ENCODE results near the gene AGAP5.
A peak's percentile ranks its signal among the peaks of the same experiment; 100 is the strongest.

AGAP5 gene

GRCh38 chr10:73653195-73653594, 44.7 kb downstream of the AGAP5 start:
- no peak for TF ChIP-seq POLR2A (IDR thresholded peaks at IDR 0.05; ENCODE audit: low read depth, low read length)
- TF ChIP-seq POLR2AphosphoS5 (IDR thresholded peaks at IDR 0.05; ENCODE audit: low read depth, low read length): no peak
- TF ChIP-seq TAF1 (IDR thresholded peaks at IDR 0.05; ENCODE audit: borderline replicate concordance, low read depth, low read length): no peak
- FAIRE-seq (no peak), DNase-seq (ENCODE audit: insufficient read length) (no peak)

- peak; percentile 9 for FAIRE-seq
- DNase-seq (ENCODE audit: insufficient read length): no peak
- TF ChIP-seq POLR2A (IDR thresholded peaks at IDR 0.05; ENCODE audit: low read depth, low read length): no peak
- no peak for TF ChIP-seq TAF1 (IDR thresholded peaks at IDR 0.05; ENCODE audit: borderline replicate concordance, low read depth, low read length)
- no peak for TF ChIP-seq POLR2AphosphoS5 (IDR thresholded peaks at IDR 0.05; ENCODE audit: low read depth, low read length)
Measured at GRCh38 chr10:73650537-73651331, 47.2 kb downstream of the AGAP5 start.

- TF ChIP-seq POLR2AphosphoS5 (IDR thresholded peaks at IDR 0.05; ENCODE audit: low read depth, low read length) (no peak), TAF1 (IDR thresholded peaks at IDR 0.05; ENCODE audit: borderline replicate concordance, low read depth, low read length) (no peak), POLR2A (IDR thresholded peaks at IDR 0.05; ENCODE audit: low read depth, low read length) (no peak)
- no peak for FAIRE-seq
- no peak for DNase-seq (ENCODE audit: insufficient read length)
Measured at GRCh38 chr10:73649876-73650536, 47.9 kb downstream of the AGAP5 start.

GRCh38 chr10:73648975-73649829, 48.7 kb downstream of the AGAP5 start:
- DNase-seq (ENCODE audit: insufficient read length) (no peak), FAIRE-seq (no peak)
- TF ChIP-seq TAF1 (IDR thresholded peaks at IDR 0.05; ENCODE audit: borderline replicate concordance, low read depth, low read length) (no peak), POLR2A (IDR thresholded peaks at IDR 0.05; ENCODE audit: low read depth, low read length) (no peak)

DNA sequence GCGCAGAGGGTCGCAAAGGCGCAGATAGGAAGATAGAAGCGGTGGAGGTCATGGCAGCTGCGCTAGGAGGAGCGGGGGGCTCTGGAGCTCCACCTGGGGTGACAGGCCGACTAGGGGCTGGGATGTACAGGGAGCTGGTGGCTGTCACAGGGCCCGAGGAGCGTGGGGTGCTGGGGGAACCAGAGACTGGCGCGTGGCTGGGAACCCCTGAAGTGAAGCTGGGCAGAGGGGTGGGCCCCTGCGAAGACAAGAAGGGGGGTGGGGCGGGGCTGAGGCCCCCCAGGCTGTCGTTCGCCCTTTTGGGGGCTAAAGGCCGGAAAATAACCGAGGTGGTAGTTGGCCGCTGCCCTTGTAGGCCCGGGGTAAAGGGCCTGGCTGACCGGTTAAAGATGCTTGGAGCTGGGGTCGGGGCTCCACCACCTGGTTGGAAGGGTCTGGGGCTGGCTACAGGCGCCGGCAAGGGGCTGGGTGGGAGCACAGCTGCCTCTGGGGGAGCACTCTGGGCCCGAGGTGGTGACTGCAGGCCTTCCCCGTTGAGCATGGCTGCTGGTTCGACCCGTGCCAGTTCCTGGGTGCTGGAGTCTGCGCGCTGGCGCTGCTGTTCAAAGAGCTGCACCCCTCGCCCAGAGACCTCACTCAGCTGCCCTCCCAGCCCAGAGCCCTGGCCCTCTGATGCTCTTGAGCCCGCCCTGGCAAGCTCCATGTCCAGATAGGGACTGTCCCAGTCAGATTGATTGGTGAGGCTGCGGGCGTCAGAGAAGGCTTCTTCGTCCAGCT, 49.8 kb downstream of the AGAP5 start:
- TF ChIP-seq TAF1 (IDR thresholded peaks at IDR 0.05; ENCODE audit: borderline replicate concordance, low read depth, low read length): no peak
- no peak for TF ChIP-seq POLR2AphosphoS5 (IDR thresholded peaks at IDR 0.05; ENCODE audit: low read depth, low read length)
- TF ChIP-seq POLR2A (IDR thresholded peaks at IDR 0.05; ENCODE audit: low read depth, low read length): no peak
- DNase-seq (ENCODE audit: insufficient read length) (no peak), FAIRE-seq (no peak)

GRCh38 chr10:73647211-73647874, 50.6 kb downstream of the AGAP5 start:
- TF ChIP-seq TAF1 (IDR thresholded peaks at IDR 0.05; ENCODE audit: borderline replicate concordance, low read depth, low read length): no peak
- no peak for TF ChIP-seq POLR2A (IDR thresholded peaks at IDR 0.05; ENCODE audit: low read depth, low read length)
- no peak for TF ChIP-seq POLR2AphosphoS5 (IDR thresholded peaks at IDR 0.05; ENCODE audit: low read depth, low read length)
- no peak for FAIRE-seq
- DNase-seq (ENCODE audit: insufficient read length): no peak

GRCh38 chr10:73646598-73647041, 51.3 kb downstream of the AGAP5 start:
- DNase-seq (ENCODE audit: insufficient read length) (no peak), FAIRE-seq (no peak)
- no peak for TF ChIP-seq POLR2A (IDR thresholded peaks at IDR 0.05; ENCODE audit: low read depth, low read length)
- no peak for TF ChIP-seq TAF1 (IDR thresholded peaks at IDR 0.05; ENCODE audit: borderline replicate concordance, low read depth, low read length)
- TF ChIP-seq POLR2AphosphoS5 (IDR thresholded peaks at IDR 0.05; ENCODE audit: low read depth, low read length): no peak

DNA sequence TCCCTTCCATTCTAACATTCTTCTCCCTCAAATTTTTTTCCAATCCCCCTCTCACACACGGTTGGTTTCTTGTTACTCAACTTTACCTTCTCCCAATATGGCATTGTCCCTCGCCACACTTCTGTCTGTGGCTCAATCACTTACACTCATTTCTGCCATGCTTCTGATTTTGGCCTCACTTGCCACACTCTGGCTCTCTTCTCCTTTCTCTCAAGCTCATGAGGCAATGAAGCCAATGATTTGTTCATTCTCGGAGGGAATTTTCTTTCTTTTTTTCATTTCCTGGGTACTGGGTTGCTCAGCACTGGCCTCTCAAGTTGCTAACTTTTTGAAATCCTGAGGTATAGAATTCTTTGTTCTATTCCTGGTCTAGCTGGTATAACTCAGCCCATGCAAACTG, 52.7 kb downstream of the AGAP5 start:
- no peak for DNase-seq (ENCODE audit: insufficient read length)
- peak; percentile 40 for FAIRE-seq
- TF ChIP-seq TAF1 (IDR thresholded peaks at IDR 0.05; ENCODE audit: borderline replicate concordance, low read depth, low read length): no peak
- TF ChIP-seq POLR2AphosphoS5 (IDR thresholded peaks at IDR 0.05; ENCODE audit: low read depth, low read length): no peak
- TF ChIP-seq POLR2A (IDR thresholded peaks at IDR 0.05; ENCODE audit: low read depth, low read length): no peak

- no peak for DNase-seq (ENCODE audit: insufficient read length)
- TF ChIP-seq POLR2A (IDR thresholded peaks at IDR 0.05; ENCODE audit: low read depth, low read length): no peak
- no peak for TF ChIP-seq POLR2AphosphoS5 (IDR thresholded peaks at IDR 0.05; ENCODE audit: low read depth, low read length)
- TF ChIP-seq TAF1 (IDR thresholded peaks at IDR 0.05; ENCODE audit: borderline replicate concordance, low read depth, low read length): no peak
- FAIRE-seq: no peak
Measured at GRCh38 chr10:73644767-73645166, 53.1 kb downstream of the AGAP5 start.

GRCh38 chr10:73644015-73644743, 53.7 kb downstream of the AGAP5 start:
- TF ChIP-seq TAF1 (IDR thresholded peaks at IDR 0.05; ENCODE audit: borderline replicate concordance, low read depth, low read length) (no peak), POLR2AphosphoS5 (IDR thresholded peaks at IDR 0.05; ENCODE audit: low read depth, low read length) (no peak), POLR2A (IDR thresholded peaks at IDR 0.05; ENCODE audit: low read depth, low read length) (no peak)
- peak; percentile 83 for FAIRE-seq
- DNase-seq (ENCODE audit: insufficient read length): no peak

All from GM12892 (cell line).